Measurements from ENCODE around the gene PICALM. TPM values are rescaled to one million over a fixed set of nuclear protein-coding genes. Genes with fewer than 3 reads are reported as not detected.

The PICALM gene
- total and polyA plus RNA-seq, 2 of the 13 experiments (the other 11 are each of a cell fraction or from before 2014, with no cell fraction given) = 97.6 to 154 TPM

DNA sequence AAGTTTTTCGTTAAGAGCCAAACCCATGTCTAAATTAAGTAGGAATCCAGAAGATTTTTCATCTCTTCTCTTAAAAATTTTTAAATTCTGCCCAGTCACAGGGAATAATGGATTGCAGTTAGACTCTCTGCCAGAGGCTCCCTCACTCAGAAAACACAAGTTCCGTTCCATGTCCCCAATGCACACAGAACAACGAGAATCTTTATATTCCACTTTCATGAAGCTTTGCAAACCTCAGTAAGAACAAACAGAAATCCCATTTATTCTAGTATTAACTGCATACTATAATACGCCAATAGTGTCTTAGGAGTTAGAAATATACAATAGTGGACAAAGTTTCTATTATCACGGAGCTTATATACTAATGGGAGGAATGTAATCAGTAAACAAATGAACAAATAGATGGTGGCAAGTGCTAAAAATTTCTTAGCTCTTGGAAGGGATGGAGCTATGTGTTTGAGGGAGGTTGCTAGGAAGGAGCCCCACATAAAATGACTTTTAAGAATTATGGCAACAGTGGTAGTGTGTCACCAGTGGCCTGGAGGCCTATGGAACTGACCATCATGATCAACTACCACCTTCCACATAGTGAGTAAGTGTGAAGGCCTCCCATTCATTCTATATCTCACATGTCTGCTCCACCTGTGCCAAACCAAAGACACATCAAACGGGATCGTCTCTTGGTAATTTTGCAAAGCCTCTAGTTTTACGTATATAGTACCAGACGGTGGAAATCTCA is 24.9 kb downstream of the PICALM start:
- ChIA-PET POLR2A (no interaction called here), CTCF (ENCODE audit: low intra/inter-chr PET ratio, low total read pairs) (no interaction called here)
- Histone ChIP-seq H4K20me1 (ENCODE audit: insufficient read depth, low read length) (peaks cover 78% of the 10 kb centered on the region), H3K4me1 (ENCODE audit: insufficient read depth, low read length) (peaks cover 26% of the 10 kb centered on the region), H3K36me3 (replicated peaks in 1 of 2; ENCODE audit: control insufficient read depth in 1 of 2, insufficient read depth in 2 of 2, low read length in 2 of 2) (no peaks in the 10 kb centered on the region; a peak in 1 of 5 replicates), H2AFZ (ENCODE audit: low read length) (no peak overlapping the region), H3K27me3 (ENCODE audit: control insufficient read depth in 1 of 2, insufficient read depth in 2 of 2, low read length in 2 of 2) (no peaks in the 10 kb centered on the region), H3K9ac (ENCODE audit: insufficient read depth, low read depth, low read length) (no peak overlapping the region), H3K4me2 (ENCODE audit: low read depth, low read length) (no peak overlapping the region), H3K27ac (ENCODE audit: extremely low read length, insufficient read depth, low read length) (no peak overlapping the region), H3K4me3 (replicated peaks in 1 of 3; ENCODE audit: insufficient read depth in 1 of 3, low read depth in 2 of 3, low read length in 3 of 3) (no peak overlapping the region), H3K79me2 (ENCODE audit: insufficient read depth, low read length) (peaks cover 99% of the 10 kb centered on the region), H3K9me3 (ENCODE audit: low read length) (no peaks in the 10 kb centered on the region)
- FAIRE-seq (no peak), ATAC-seq (no peak), DNase-seq (ENCODE audit: low spot score) (no peak)
- no TSS peak for BruUV-seq (replicated peaks)
- TF ChIP-seq SMC3 (IDR thresholded peaks at IDR 0.05; ENCODE audit: low read length) (no peak), IRX3 (CRISPR knock-in tag; IDR thresholded peaks at IDR 0.05; ENCODE audit: borderline replicate concordance, low read depth) (no peak), NONO (IDR thresholded peaks at IDR 0.05) (no peak), NONO (CRISPR knock-in tag; conservative IDR thresholded peaks at IDR 0.05) (no peak), ZNF720 (CRISPR knock-in tag; IDR thresholded peaks at IDR 0.05) (no peak)
- TF ChIP-seq, protein P1, sequence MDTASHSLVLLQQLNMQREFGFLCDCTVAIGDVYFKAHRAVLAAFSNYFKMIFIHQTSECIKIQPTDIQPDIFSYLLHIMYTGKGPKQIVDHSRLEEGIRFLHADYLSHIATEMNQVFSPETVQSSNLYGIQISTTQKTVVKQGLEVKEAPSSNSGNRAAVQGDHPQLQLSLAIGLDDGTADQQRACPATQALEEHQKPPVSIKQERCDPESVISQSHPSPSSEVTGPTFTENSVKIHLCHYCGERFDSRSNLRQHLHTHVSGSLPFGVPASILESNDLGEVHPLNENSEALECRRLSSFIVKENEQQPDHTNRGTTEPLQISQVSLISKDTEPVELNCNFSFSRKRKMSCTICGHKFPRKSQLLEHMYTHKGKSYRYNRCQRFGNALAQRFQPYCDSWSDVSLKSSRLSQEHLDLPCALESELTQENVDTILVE (CRISPR knock-in tag; IDR thresholded peaks at IDR 0.05) = no peak
- intact Hi-C loops (cut with micrococcal nuclease; ENCODE audit: unreplicated experiment) = loop anchor here (2.0 kb wide), 1 partner anchor 23 kb away; no protein-coding TSS in a partner anchor
- 94% methylated on average over 9 of the region's 9 CpGs for WGBS (ENCODE audit: low lambda C conversion rate)
- in situ Hi-C loops (cut with HindIII; ENCODE audit: extremely low pct_ligation_motif_present, low pct_unique_long_range_greater_than_20kb) = loop anchor here (25.0 kb wide), 1 partner anchor 168 kb away; no protein-coding TSS in a partner anchor

DNA sequence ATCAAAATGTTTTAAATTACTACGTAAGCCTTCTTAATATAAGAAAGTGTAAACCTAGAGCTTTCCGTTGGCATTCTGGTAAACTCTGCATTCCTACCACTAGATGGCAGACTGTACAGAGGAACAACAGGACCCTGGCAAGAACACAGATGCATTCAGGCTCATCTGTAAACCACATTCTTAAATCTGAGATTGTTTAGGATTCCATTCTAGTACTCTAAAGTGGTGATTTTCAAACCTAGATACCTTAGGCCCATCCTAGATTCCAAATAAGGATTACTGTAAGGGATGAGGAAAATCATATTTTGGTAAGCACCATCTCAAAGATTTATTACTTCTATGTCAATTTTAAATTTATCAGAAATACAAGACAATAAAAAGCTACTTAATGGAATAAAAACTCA is 26.9 kb downstream of the PICALM start:
- Histone ChIP-seq H3K9me3 (ENCODE audit: low read length) (no peaks in the 10 kb centered on the region), H3K36me3 (replicated peaks in 1 of 2; ENCODE audit: control insufficient read depth in 1 of 2, insufficient read depth in 2 of 2, low read length in 2 of 2) (no peaks in the 10 kb centered on the region; a peak in 1 of 5 replicates), H2AFZ (ENCODE audit: low read length) (no peak overlapping the region), H4K20me1 (ENCODE audit: insufficient read depth, low read length) (peaks cover 65% of the 10 kb centered on the region), H3K27me3 (ENCODE audit: control insufficient read depth in 1 of 2, insufficient read depth in 2 of 2, low read length in 2 of 2) (no peaks in the 10 kb centered on the region), H3K4me1 (ENCODE audit: insufficient read depth, low read length) (peaks cover 24% of the 10 kb centered on the region), H3K79me2 (ENCODE audit: insufficient read depth, low read length) (peaks cover 92% of the 10 kb centered on the region), H3K27ac (ENCODE audit: extremely low read length, insufficient read depth, low read length) (no peak overlapping the region), H3K4me3 (replicated peaks in 1 of 3; ENCODE audit: insufficient read depth in 1 of 3, low read depth in 2 of 3, low read length in 3 of 3) (no peak overlapping the region), H3K9ac (ENCODE audit: insufficient read depth, low read depth, low read length) (no peak overlapping the region), H3K4me2 (ENCODE audit: low read depth, low read length) (no peak overlapping the region)
- peak; percentile 77 for DNase-seq (ENCODE audit: low spot score)
- ChIA-PET CTCF (ENCODE audit: low intra/inter-chr PET ratio, low total read pairs) (interaction anchor here (2.3 to 2.6 kb wide), 2 partner anchors 152 to 177 kb away, joined by 14 to 27 read pairs; no protein-coding TSS in a partner anchor), POLR2A (interaction anchor here (0.5 to 1.0 kb wide), 2 partner anchors 27 to 373 kb away, joined by 3 to 6 read pairs; partner anchors contain the start of gene PICALM)
- 9% methylated on average over 2 of the region's 2 CpGs for WGBS (ENCODE audit: low lambda C conversion rate)
- peak; percentile 91 for FAIRE-seq
- ATAC-seq = peak; percentile 74
- intact Hi-C loops (cut with micrococcal nuclease; ENCODE audit: unreplicated experiment) = loop anchor here (1.0 to 2.0 kb wide), 5 partner anchors 11 to 249 kb away; no protein-coding TSS in a partner anchor
- in situ Hi-C loops (cut with HindIII; ENCODE audit: extremely low pct_ligation_motif_present, low pct_unique_long_range_greater_than_20kb) = loop anchor here (25.0 kb wide), 1 partner anchor 170 kb away; no protein-coding TSS in a partner anchor
- no TSS peak for BruUV-seq (replicated peaks)
- no peak for TF ChIP-seq CHD2 (IDR thresholded peaks at IDR 0.05; ENCODE audit: low read depth, low read length)
- TF ChIP-seq ZNF446 (CRISPR knock-in tag; IDR thresholded peaks at IDR 0.05) = no peak
- TF ChIP-seq POGK (CRISPR knock-in tag; conservative IDR thresholded peaks at IDR 0.05) = 0 out of 2 replicates have a peak, but pooled peaks have one; percentile 24
- peak; percentile 75 for TF ChIP-seq SMC3 (IDR thresholded peaks at IDR 0.05; ENCODE audit: low read length)
- TF ChIP-seq RAD21 (CRISPR knock-in tag; IDR thresholded peaks at IDR 0.05) = peak; percentile 66
- no peak for TF ChIP-seq XRCC5 (optimal IDR thresholded peaks at IDR 0.05; ENCODE audit: low read length)
- TF ChIP-seq ELF3 (CRISPR knock-in tag; IDR thresholded peaks at IDR 0.05) = 0 out of 2 replicates have a peak, but pooled peaks have one; percentile 24
- 0 out of 2 replicates have a peak, but pooled peaks have one; percentile 23 for TF ChIP-seq PPARG (CRISPR knock-in tag; conservative IDR thresholded peaks at IDR 0.05)
- TF ChIP-seq IRF9 (CRISPR knock-in tag; IDR thresholded peaks at IDR 0.05; ENCODE audit: borderline replicate concordance) = no peak
